SK-N-SH treated with all-trans-retinoic acid at 6 μM for 48 hours (cell line): ENCODE data around the gene WDR87.

Experiments
- ATAC-seq: fragments of 200-7000 bp; cut with Tn5 transposase; 3 replicates; pipeline ENCODE4 v1.9.1; 2020; ENCODE audit warnings: mild to moderate bottlenecking, moderate library complexity
- ARNTL ChIP-seq: fragments of 450-650 bp; formaldehyde crosslinking; IDR thresholded peaks from 2 replicates; pipeline ENCODE4 v1.5.0; 2020; ENCODE audit warnings: low read depth, mild to moderate bottlenecking, moderate library complexity, borderline replicate concordance
- BACH2 ChIP-seq: fragments of 250-450 bp; sonication (Bioruptor Pico); IDR thresholded peaks from 2 replicates; pipeline ENCODE4 v1.9.0; 2021; ENCODE audit warnings: mild to moderate bottlenecking, borderline replicate concordance
- CREB5 ChIP-seq: fragments of 250-450 bp; sonication (Bioruptor Pico); IDR thresholded peaks from 2 replicates; pipeline ENCODE4 v1.5.1; 2020; ENCODE audit warnings: low read depth, mild to moderate bottlenecking, moderate library complexity
- CSDC2 ChIP-seq: fragments of 250-450 bp; sonication (Bioruptor Pico); IDR thresholded peaks from 2 replicates; pipeline ENCODE4 v1.5.0; 2020; ENCODE audit warnings: mild to moderate bottlenecking, moderate library complexity
- CSRNP3 ChIP-seq: fragments of 250-450 bp; sonication (Bioruptor Pico); IDR thresholded peaks from 2 replicates; pipeline ENCODE4 v1.5.1; 2021; ENCODE audit warnings: mild to moderate bottlenecking, moderate library complexity
- ESRRG ChIP-seq: fragments of 250-450 bp; sonication (Bioruptor Pico); IDR thresholded peaks from 2 replicates; pipeline ENCODE4 v1.6.1; 2021; ENCODE audit warnings: mild to moderate bottlenecking
- GLIS3 ChIP-seq: fragments of 250-450 bp; sonication (Bioruptor Pico); IDR thresholded peaks from 2 replicates; pipeline ENCODE4 v1.5.0; 2020; ENCODE audit warnings: mild to moderate bottlenecking, moderate library complexity
- ISL1 ChIP-seq: fragments of 250-450 bp; sonication (Bioruptor Pico); IDR thresholded peaks from 2 replicates; pipeline ENCODE4 v2.1.2; 2022; ENCODE audit warnings: mild to moderate bottlenecking, moderate library complexity
- OSR1 ChIP-seq: fragments of 250-450 bp; sonication (Bioruptor Pico); IDR thresholded peaks from 2 replicates; pipeline ENCODE4 v1.8.0; 2022; ENCODE audit warnings: moderate library complexity, mild to moderate bottlenecking, inconsistent platforms
- PATZ1 ChIP-seq: fragments of 250-450 bp; sonication (Bioruptor Pico); IDR thresholded peaks from 2 replicates; pipeline ENCODE4 v1.8.0; 2020; ENCODE audit warnings: mild to moderate bottlenecking, moderate library complexity, borderline replicate concordance
- POU6F1 ChIP-seq: fragments of 250-450 bp; sonication (Bioruptor Pico); IDR thresholded peaks from 2 replicates; pipeline ENCODE4 v1.8.0; 2021; ENCODE audit warnings: low read depth, mild to moderate bottlenecking, moderate library complexity, borderline replicate concordance
- PPARA ChIP-seq: fragments of 250-450 bp; sonication (Bioruptor Pico); IDR thresholded peaks from 2 replicates; pipeline ENCODE4 v1.5.0; 2020; ENCODE audit warnings: mild to moderate bottlenecking, borderline replicate concordance
- RARB ChIP-seq: fragments of 250-450 bp; sonication (Bioruptor Pico); IDR thresholded peaks from 2 replicates; pipeline ENCODE4 v1.8.0; 2021; ENCODE audit warnings: mild to moderate bottlenecking, moderate library complexity
- SNAI2 ChIP-seq: fragments of 250-450 bp; sonication (Bioruptor Pico); IDR thresholded peaks from 2 replicates; pipeline ENCODE4 v1.5.0; 2020; ENCODE audit warnings: mild to moderate bottlenecking, moderate library complexity
- TCF4 ChIP-seq: fragments of 250-450 bp; sonication (Bioruptor Pico); IDR thresholded peaks from 2 replicates; pipeline ENCODE4 v1.8.0; 2021; ENCODE audit warnings: mild to moderate bottlenecking, moderate library complexity, borderline replicate concordance
- TOX ChIP-seq: fragments of 250-450 bp; sonication (Bioruptor Pico); IDR thresholded peaks from 2 replicates; pipeline ENCODE4 v1.8.0; 2021; ENCODE audit warnings: mild to moderate bottlenecking, moderate library complexity, borderline replicate concordance
- TSHZ2 ChIP-seq: fragments of 250-450 bp; sonication (Bioruptor Pico); IDR thresholded peaks from 2 replicates; pipeline ENCODE4 v1.5.0; 2020; ENCODE audit warnings: mild to moderate bottlenecking, moderate library complexity
- ZC3H10 ChIP-seq: fragments of 250-450 bp; sonication (Bioruptor Pico); IDR thresholded peaks from 2 replicates; pipeline ENCODE4 v1.5.1; 2021; ENCODE audit warnings: mild to moderate bottlenecking, moderate library complexity
- ZFP3 ChIP-seq: fragments of 250-450 bp; sonication (Bioruptor Pico); IDR thresholded peaks from 2 replicates; pipeline ENCODE4 v1.5.0; 2020; ENCODE audit warnings: mild to moderate bottlenecking, moderate library complexity
- ZFP30 ChIP-seq: fragments of 450-650 bp; formaldehyde crosslinking; IDR thresholded peaks from 2 replicates; pipeline ENCODE4 v1.5.0; 2022; ENCODE audit warnings: mild to moderate bottlenecking, moderate library complexity
- ZNF565 ChIP-seq: fragments of 450-650 bp; formaldehyde crosslinking; conservative IDR thresholded peaks from 2 replicates; pipeline ENCODE4 v1.5.0; 2020; ENCODE audit warnings: low read depth, mild to moderate bottlenecking, moderate library complexity
- ZNF70 ChIP-seq: fragments of 450-650 bp; formaldehyde crosslinking; IDR thresholded peaks from 2 replicates; pipeline ENCODE4 v1.5.0; 2020; ENCODE audit warnings: mild to moderate bottlenecking, moderate library complexity
- ZNF8 ChIP-seq: fragments of 450-650 bp; formaldehyde crosslinking; IDR thresholded peaks from 2 replicates; pipeline ENCODE4 v1.5.0; 2020; ENCODE audit warnings: mild to moderate bottlenecking, moderate library complexity

WDR87 gene

GRCh38 chr19:37893845-37894575 is 12.4 kb downstream of the WDR87 start (continued):
- TF ChIP-seq CSRNP3 (CRISPR knock-in tag): no peak

- no peak for TF ChIP-seq ISL1 (CRISPR knock-in tag)
- TF ChIP-seq ZNF8 (CRISPR knock-in tag): no peak
- no peak for TF ChIP-seq TOX (CRISPR knock-in tag)
- no peak for TF ChIP-seq OSR1 (CRISPR knock-in tag)
- TF ChIP-seq ZFP30 (CRISPR knock-in tag): no peak
- TF ChIP-seq TCF4 (CRISPR knock-in tag): no peak
- TF ChIP-seq ESRRG (CRISPR knock-in tag): no peak
- no peak for TF ChIP-seq GLIS3 (CRISPR knock-in tag)
- no peak for TF ChIP-seq ZNF70 (CRISPR knock-in tag)
- no peak for TF ChIP-seq ZC3H10 (CRISPR knock-in tag)
- TF ChIP-seq ZFP3 (CRISPR knock-in tag): no peak
- TF ChIP-seq RARB (CRISPR knock-in tag): no peak
- no peak for TF ChIP-seq CSDC2 (CRISPR knock-in tag)
- no peak for TF ChIP-seq CREB5
- no peak for TF ChIP-seq ZNF565
- TF ChIP-seq SNAI2 (CRISPR knock-in tag): no peak
- TF ChIP-seq BACH2 (CRISPR knock-in tag): no peak
- ATAC-seq: no peak
Measured at GRCh38 chr19:37886571-37886970, 19.8 kb downstream of the WDR87 start.

- ATAC-seq: no peak
- TF ChIP-seq RARB (CRISPR knock-in tag): no peak
- no peak for TF ChIP-seq ZNF565
- TF ChIP-seq ZFP3 (CRISPR knock-in tag): no peak
- TF ChIP-seq TSHZ2 (CRISPR knock-in tag): no peak
- no peak for TF ChIP-seq ESRRG (CRISPR knock-in tag)
- TF ChIP-seq ZNF8 (CRISPR knock-in tag): no peak
- TF ChIP-seq ARNTL (CRISPR knock-in tag): no peak
- TF ChIP-seq POU6F1 (CRISPR knock-in tag): no peak
- TF ChIP-seq SNAI2 (CRISPR knock-in tag): no peak
- TF ChIP-seq PPARA (CRISPR knock-in tag): no peak
- TF ChIP-seq PATZ1 (CRISPR knock-in tag): no peak
- no peak for TF ChIP-seq CREB5
- TF ChIP-seq CSRNP3 (CRISPR knock-in tag): no peak
- TF ChIP-seq ZNF70 (CRISPR knock-in tag): no peak
Measured at GRCh38 chr19:37885392-37885791, 21.0 kb downstream of the WDR87 start.
